ENCODE measurements around the gene GOLPH3L.
A peak's percentile ranks its signal among the peaks of the same experiment; 100 is the strongest.
"Not testable (repeated sequence)": the region's sequence is repeated elsewhere in the genome, so short reads cannot be mapped to it uniquely, and the experiment has no call there.

GOLPH3L gene

DNA sequence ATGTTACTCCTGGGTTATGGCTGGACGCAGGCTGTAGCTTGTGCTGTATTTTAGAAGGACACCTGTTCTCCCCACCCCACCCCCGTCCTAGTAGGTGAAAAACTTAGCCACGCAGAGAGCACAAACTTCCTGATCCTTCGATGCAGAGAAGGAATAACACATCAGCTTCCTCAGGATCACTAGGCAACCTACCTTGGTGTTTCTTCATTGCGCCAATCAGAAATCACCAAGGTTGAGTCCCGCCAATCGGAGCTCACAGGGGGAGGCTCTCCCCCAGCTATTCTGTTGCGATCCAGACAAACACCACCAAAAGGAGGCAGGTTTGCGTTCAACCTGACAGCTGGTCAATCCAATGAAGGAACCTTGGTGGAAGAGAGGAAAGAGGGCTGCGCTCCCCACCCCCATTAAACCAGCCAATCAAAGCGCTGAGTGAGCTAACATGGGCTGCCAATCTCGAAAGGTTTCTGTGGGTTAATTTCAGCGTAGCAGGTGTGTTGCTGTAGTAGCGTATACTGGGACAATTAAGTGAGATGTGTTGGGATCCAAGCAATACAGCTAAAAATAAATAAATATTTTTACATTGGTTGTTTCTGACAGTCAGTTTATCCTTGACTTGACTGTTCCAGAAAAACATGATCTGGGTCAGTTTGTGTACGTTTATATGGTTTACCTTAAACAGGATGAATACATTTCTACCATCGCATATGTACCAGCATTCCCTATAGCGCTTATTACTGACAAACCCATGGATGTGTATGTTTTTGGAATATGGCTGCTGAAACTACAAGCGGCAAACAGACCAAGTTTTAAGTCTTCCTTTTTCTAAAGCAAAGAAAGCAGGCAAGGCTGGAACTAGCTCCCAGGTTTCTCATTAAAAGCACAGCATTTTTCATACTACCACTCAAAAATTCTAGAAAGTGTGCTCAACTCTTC lies at the start of gene GOLPH3L:
TSS of gene GOLPH3L (minus strand) at position 160 of the 933 bp plus-strand sequence. CDS start 2,316 bp downstream, outside the sequence.
- DNase-seq: peak; percentile 96

DNA sequence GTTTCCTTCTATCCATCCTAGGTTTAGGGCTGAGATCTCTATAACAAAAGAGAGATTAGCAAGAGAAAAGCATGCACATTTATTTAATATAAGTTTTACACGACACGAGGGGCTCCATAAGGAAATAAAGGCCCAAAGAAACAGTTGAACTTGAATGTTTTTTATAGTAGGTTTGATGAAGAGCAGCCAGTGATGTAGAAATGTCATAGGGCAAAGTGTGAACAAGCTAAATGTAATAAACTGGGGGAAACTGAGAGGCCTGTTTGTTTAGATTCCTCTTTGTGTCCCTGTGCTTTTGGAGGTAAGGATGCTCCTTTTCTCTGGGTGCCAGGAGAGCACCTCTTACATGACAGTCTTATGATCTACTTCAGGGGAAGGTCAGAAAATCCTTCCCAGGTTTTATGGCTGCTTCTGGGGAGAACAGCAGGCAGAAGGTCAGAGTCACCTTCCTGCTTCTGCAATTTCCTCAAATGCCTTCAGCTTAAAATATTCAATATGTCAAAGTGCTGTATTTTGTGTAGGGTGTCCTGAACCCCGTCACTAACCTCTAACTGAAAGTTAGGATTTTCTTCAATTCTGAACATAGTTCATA lies 33.3 kb upstream of the GOLPH3L start:
- no peak for DNase-seq

DNA sequence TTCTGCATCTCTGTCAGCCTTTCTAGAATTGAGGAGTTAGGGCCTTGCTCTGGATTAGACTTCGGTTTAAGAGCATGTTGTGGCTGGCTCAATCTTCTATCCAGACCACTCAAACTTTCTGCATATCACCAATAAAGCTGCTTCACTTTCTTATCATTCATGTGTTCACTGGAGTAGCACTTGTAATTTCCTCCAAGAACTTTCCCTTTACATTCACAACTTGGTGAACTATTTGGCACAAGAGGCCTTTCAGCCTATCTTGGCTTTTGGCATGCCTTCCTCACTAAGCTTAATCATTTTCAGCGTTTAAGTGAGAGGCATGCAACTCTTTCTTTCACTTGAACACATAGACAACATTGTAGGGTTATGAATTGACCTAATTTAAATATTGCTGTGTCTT lies 27.4 kb upstream of the GOLPH3L start:
- no peak for DNase-seq

DNA sequence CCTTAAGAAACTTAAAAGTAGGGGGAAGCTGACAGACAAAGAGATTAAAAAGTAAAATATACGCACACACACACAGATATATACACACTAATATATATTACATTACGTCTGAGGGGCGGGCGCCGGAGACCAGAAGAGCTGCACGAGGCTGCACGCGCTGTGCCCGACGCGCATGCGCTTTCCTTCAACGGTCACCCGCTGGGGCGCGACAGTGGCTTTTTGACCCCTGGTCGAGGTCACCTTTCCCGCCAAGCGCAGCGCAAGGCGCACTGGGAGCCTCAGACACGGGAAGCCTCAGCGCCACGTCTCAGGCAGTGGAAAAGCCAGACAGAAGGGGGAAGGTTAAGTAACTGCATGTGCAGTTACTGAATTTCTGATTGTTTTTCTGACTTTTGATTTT lies 23.7 kb upstream of the GOLPH3L start, which contains the start of gene HORMAD1:
TSS of gene HORMAD1 (minus strand) at position 193 of the 400 bp plus-strand sequence. CDS start 1,390 bp downstream, outside the sequence.
- DNase-seq: no peak

DNA sequence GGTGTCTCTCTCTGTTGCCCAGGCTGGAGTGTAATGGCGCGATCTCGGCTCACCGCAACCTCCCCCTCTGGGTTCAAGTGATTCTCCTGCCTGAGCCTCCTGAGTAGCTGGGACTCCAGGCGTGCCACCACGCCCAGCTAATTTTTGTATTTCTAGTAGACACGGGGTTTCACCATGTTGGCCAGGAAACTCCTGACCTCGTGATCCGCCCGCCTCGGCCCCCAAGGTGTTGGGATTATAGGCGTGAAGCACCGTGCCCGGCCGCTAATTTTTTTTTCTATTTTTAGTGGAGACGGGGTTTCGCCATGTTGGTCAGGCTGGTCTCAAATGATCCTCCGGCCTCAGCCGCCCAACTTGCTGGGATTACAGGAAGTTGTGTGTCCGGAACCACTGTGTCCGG lies 23.1 kb upstream of the GOLPH3L start:
- DNase-seq: no peak

DNA sequence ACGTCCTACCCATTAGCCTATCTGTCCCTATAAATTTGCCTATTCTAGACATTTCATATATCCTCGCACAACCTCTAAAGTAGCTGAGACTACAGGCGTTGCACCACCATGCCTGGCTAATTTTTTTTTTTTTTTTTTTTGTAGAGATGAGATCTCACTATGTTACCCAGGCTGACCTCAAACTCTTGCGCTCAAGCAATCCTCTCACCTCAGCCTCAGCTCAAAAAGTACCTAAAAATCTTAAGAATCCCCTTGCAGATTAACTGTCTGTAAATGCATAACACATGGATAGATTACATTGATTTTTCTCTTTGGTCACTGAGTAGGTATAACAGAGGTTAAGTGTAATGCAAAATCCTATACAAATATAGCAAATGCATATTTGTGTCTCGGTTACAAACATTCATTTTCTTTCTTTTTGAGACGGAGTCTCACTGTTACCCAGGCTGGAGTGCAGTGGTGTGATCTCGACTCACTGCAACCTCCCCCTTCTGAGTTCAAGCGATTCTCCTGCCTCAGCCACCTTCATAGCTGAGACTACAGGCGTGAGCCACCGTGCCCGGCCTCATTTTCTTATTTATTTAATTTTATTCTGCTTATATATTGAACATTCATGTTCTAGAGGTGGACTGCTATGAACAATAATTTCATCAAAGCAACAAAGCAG lies 21.4 kb upstream of the GOLPH3L start:
- DNase-seq: no peak

DNA sequence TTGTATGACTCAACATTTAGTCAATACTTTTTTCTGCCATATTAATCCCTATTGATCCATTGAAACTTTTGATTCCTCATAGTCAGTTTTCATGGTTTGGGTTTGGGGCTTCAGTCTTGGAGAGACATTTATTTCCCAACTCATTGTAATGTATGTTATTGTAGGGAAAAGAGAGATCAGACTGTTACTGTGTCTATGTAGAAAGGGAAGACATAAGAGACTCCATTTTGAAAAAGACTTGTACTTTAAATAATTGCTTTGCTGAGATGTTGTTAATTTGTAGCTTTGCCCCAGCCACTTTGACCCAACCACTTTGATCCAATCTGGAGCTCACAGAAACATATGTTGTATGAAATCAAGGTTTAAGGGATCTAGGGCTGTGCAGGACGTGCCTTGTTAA lies 12.1 kb upstream of the GOLPH3L start:
- not testable (repeated sequence) for DNase-seq

DNA sequence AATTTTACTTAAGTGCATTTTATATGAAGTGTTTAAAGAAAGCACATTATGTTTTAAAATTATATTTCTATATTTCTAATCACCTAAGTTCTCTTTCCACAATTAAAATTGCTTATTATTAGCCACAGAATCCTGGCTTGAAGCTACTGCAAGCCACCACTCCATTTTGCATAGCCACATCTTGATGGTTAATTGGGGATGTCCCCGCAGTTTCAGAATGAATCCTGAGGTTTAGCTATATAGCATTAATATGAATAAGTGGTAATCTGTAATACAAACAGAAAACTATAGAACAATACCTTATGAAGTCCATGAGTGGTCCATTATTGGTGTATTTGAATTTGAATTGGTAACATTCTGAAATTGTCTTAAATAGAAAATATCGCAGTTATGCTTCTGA lies 11.6 kb upstream of the GOLPH3L start:
- DNase-seq: no peak

DNA sequence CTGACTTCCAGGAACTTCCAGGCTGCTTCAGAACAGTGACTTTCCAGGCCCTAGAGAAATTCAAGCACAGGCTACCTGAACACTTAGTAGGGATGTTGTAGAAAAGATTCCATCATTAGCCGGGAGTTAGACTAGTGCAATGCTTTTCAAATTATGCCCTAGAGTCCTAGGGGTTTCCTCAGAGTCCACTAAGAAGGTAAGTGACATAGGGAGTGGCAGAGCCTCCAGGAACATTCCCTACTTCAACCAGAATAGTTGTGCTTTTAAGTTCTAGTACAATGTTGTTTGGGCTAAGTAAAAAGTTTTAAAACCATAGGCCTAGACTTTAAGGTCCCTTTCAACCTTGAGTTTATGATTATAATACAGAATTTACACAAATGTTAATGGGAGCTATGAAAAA lies 9.1 kb upstream of the GOLPH3L start:
- DNase-seq: no peak

DNA sequence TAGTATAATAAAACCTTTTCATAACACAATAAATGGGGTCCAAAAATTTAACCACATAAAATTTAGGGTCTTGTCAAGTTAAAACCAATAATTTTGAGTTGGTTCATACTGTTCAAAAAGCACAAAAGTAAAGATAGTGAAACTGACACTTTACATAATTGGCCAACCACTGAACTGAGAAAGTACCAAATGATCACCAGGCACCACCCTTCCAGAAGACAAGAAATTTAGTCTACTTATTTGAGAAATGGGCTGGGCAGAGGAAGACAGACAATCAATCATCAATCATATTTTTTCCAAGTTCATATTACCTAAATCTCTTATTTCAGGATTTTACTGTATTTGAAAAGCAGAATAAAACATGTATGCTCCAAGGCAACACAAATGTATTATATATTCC lies 6.5 kb upstream of the GOLPH3L start:
- no peak for DNase-seq

DNA sequence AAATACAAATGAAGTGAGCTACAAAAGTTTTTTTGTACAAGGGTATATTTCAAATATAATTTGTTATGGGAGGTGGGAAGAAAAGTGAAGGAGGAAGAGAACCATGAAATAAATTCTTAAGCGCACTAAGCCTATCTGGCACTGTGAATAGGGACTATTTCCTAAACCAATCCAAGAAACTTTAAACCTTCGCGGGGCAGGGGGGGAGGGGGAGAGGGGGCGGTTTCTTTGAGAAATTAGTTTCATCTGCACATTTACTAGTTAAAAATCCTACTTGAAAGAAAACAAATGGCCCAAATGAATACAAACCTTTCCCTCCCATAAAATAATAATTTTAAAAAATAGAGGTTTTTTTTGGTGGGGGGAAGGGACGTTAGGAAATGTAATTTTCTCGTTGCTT lies 364 bp downstream of the GOLPH3L start:
- no peak for DNase-seq

DNA sequence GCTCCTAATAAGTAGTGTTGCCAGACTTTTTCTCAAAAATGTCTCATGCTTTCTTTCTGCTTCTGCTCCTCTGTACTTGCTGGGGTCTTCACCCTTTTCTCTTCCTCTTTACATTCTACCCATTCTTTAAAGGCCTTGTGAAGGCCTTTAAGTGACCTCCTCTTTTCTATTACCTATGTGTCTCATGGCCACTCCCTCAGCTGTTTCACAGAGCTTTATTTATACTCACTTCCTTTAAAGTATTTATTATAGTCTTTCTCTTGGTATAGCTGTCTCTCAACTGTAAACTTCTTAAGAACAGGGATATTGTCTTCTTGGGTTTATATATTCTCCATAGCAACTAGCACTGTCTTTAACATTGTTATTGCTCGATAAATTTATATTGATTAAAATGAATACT lies 792 bp downstream of the GOLPH3L start:
- no peak for DNase-seq

DNA sequence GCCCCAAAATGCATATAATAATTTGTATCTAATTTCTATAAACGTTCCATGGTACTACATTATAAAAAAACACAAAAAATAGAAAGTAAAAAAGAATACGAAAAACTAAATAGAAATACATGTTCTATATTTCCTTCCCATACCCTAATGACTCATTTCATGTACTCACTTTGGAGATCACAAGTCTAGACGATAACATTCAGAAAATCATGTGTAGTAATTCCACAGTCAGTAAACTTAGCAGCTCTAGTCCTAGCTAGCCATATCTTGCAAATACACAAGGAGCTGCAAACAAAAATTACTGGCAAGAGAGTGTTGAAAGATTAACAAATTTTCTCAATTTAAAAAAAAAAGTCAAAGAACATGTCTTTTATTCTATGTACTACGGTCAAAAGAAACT lies 1.4 kb downstream of the GOLPH3L start:
- DNase-seq: no peak

DNA sequence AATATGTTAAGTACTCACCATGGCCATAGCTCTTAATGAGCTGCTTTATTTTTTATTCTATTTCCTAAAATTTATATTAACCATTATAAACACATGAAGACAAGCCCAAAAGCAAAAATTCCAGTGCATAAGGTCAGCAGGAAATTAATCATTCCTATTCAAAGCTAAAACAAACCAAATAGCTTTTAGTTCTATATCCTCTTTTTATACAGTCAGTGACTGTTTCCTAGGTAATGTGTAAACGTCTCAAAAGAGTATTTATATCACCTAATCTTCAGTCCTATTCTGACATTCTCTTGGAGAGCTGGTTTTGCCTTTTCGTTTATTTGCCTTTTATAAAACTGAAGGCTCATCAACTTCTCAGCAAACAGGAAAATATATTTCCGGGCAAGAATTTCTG lies 4.2 kb downstream of the GOLPH3L start:
- no peak for DNase-seq

DNA sequence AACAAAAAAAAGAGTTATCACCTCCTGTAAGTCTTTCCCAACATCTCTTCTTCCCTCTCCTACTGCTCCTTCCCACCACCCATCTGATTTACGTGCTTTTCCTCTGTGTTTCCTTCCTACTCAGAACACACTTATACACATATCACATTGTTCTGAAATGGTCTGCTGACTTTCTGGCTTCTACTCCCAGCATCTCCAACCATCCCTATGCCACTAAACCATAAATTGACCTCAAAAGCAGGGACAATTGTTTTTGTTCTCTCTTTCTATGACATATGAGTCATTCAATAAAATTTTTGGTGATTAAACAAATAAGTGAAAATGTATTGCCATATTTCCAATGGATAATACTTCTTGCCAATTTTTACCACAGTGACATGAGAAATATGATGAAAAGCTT lies 8.2 kb downstream of the GOLPH3L start:
- no peak for DNase-seq

DNA sequence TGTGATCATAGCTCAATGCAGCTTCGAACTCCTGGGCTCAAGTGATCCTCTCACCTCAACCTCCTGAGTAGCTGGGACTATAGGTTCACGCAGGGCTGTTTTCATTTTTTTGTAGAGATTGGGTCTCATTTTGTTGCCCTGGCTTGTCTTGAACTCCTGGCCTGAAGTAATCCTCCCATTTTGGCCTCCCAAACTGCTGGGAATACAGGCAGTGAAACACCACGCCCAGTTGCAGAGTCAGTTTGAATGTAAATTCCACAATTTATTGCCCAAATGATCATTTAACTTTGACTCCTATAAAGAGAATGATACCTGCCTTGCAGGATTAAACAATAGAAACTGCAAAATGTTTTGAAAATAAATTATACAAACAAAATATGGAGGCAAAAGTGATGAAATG lies 10.7 kb downstream of the GOLPH3L start:
- no peak for DNase-seq

DNA sequence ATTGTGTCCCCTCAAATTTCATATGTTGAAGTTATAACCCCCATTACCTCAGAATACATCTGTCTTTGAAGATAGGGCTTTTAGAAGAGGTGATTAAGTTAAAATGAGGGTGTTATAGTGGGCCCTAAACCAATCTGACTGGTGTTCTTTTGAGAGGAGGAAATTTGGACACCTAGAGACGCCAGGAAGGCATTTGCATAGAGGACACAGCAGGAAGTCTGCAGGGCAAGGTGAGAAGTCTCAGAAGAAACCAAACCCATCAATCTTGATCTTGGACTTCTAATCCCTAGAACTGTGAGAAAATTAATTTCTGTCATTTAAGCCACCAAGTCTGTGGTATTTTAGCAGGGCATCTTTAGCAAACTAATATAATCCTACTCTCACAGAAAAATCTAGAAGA lies 13.0 kb downstream of the GOLPH3L start:
- no peak for DNase-seq

DNA sequence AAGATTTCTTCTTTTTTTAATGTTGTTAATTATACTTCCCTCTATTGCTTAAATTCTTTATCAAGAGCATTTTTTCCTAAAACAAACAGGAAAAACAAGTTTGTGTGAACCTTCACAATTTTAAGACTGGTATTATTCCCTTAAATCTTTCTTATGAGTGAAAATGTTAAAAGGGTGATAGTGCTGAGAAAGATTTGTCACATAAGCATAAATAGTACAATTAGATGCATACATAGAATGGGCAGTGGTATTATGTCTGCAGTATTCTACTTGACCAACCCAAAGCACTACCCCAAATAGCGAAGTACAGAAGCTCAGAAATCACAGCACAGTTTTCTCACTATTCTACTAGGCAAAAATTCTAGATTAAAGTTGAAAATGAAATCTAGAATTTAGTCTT lies 18.0 kb downstream of the GOLPH3L start:
- DNase-seq: no peak

DNA sequence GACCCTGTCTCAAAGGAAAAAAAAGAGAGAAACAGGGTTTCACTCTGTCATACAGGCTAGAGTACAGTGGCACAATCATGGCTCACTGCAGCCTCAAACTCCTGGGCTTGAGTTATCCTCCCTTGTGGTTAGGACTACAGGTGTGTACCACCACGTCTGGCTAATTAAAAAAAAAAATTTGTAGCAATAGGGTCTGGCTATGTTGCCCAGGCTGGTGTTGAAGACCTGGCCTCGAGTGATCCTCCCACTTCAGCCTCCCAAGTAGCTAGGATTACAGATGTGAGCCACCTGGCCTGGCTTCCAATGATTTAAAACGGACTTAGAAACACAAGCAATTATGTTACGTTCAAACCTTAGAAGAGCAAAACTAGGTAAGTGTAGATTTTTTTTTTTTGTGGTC lies 22.1 kb downstream of the GOLPH3L start:
- DNase-seq: no peak

DNA sequence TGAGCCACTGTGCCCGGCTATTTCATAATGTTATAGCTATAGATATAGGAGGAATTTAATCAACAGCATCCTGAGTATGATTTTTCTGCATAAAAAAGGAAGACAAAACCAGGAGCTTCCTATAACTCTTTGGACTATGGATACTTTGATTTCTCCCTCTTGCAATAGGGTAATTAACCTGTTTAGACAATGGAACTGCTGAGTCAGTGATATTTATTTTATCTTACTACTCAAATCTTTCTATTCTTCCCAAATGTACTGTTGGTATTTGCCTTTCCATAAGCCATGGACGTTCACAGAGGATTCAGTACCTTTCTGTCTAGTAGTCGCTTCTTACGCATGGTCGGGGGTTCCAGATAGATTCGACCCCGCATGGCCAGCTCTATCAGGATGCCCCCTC lies 33.6 kb downstream of the GOLPH3L start:
- DNase-seq: no peak

DNA sequence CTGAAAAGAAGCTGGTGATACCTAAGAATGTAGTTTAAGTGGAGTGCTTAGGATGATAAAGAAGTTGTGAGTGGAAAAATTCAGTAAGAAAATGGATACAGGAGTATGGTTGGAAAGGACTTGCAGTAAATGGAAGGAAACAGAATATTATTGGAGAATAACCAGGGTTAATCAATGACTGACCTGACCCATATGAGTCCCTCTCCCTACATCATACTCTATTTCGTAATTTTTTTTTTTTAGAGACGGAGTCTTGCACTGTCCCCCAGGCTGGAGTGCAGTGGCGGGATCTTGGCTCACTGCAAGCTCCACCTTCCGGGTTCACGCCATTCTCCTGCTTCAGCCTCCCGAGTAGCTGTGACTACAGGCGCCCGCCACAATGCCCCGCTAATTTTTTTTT lies 34.1 kb downstream of the GOLPH3L start:
- DNase-seq: no peak

DNA sequence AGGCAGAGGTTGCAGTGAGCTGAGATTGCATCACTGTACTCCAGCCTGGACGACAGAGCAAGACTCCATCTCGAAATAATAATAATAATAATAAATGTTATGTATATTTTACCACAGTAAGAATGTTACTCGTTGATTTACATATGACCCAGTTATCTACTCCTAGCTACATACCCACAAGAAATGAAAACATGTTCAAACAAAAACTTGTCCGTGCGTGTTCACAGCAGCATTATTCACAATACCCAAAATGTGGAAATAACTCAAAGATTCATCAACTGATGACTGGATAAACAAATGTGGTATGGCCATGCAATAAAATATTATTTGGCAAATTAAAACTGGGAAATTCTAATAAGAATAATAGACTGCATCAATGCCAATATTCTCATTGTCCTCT lies 35.8 kb downstream of the GOLPH3L start:
- no peak for DNase-seq

DNA sequence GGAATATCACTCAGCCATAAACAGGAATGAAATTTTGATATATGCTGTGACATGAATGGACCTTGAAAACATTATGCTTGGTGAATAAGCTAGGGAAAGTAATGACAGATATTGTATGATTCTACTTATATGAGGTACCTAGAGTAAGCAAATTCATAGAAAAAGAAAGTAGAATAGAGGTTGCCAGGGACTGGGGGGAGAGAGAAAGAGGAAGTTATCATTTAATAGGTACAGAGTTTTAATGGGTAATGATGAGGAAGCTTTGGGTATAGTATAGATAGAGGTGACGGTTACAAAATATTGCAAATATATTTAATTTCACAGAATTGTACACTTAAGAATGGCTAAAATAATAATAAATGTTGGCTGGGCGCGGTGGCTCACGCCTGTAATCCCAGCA lies 36.4 kb downstream of the GOLPH3L start:
- no peak for DNase-seq

DNA sequence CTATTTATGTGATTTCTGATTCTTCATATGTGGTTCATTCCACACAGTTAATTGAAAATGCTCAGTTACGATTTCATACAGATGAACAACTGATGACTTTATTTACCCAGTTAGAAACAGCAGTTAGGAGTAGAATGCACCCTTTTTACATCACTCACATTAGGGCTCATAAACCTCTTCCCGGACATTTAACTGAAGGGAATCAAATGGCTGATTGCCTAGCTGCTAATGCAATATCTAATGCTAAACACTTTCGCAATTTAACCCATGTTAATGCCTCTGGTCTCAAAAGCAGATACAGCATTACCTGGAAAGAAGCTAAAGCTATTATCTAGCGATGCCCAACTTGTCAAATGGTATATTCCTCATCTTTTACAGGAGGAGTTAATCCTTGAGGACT lies 39.9 kb downstream of the GOLPH3L start:
- not testable (repeated sequence) for DNase-seq

Measured in NCI-H1436 (cell line).